GM12878 (cell line): ENCODE measurements around the gene RPP30.
"Not testable (repeated sequence)": the region's sequence is repeated elsewhere in the genome, so short reads cannot be mapped to it uniquely, and the experiment has no call there.

ENCODE experiments used
- CBX5 ChIP-seq: sonication (generic); IDR thresholded peaks from 2 replicates; pipeline ENCODE4 v1.6.1; 2016; ENCODE audit warnings: low read depth, moderate library complexity, mild to moderate bottlenecking, inconsistent platforms
- CREB1 ChIP-seq: IDR thresholded peaks from 2 replicates; pipeline ENCODE4 v1.6.1; 2012; ENCODE audit warnings: low read depth, mild to moderate bottlenecking, inconsistent platforms
- FOXM1 ChIP-seq: IDR thresholded peaks from 2 replicates; pipeline ENCODE4 v1.6.1; 2012; ENCODE audit warnings: low read depth, mild to moderate bottlenecking, inconsistent platforms, low read length, moderate library complexity
- HDGF ChIP-seq: fragments of 450-650 bp; IDR thresholded peaks from 2 replicates; pipeline ENCODE4 v1.6.1; 2016; ENCODE audit warnings: antibody characterized with exemption
- JUND ChIP-seq: IDR thresholded peaks from 2 replicates; pipeline ENCODE4 v1.6.1; 2012; ENCODE audit warnings: low read depth, mild to moderate bottlenecking, low read length, improper control_type of control experiment, moderate library complexity
- POLR2AphosphoS5 ChIP-seq: IDR thresholded peaks from 2 replicates; pipeline ENCODE4 v1.6.1; 2011; ENCODE audit warnings: mild to moderate bottlenecking, low read length, inconsistent platforms
- RCOR1 ChIP-seq: conservative IDR thresholded peaks from 2 replicates; pipeline ENCODE4 v1.6.1; 2012; ENCODE audit warnings: low read depth, low read length, improper control_type of control experiment
- TCF7 ChIP-seq: IDR thresholded peaks from 2 replicates; pipeline ENCODE4 v1.6.1; 2014; ENCODE audit warnings: antibody characterized with exemption, borderline replicate concordance
- ZNF207 ChIP-seq: fragments of 450-650 bp; IDR thresholded peaks from 2 replicates; pipeline ENCODE4 v1.6.1; 2014; ENCODE audit warnings: antibody characterized with exemption, mild to moderate bottlenecking, borderline replicate concordance
- TF ChIP-seq, protein P1 (sequence below): IDR thresholded peaks from 2 replicates; pipeline ENCODE4 v1.6.1; 2012; ENCODE audit warnings: low read depth, low read length, improper control_type of control experiment
- TF ChIP-seq, protein P2 (sequence below): fragments of 450-650 bp; formaldehyde crosslinking; IDR thresholded peaks from 2 replicates; pipeline ENCODE4 v1.4.0; 2022; ENCODE audit warnings: mild to moderate bottlenecking, moderate library complexity
- TF ChIP-seq, protein P3 (sequence below), 3 experiments: IDR thresholded peaks in 2 of 3; conservative IDR thresholded peaks in 1 of 3; 2 replicates each; pipeline ENCODE4 v1.5.1; 2011; ENCODE audit warnings: low read depth in 3 of 3, low read length in 3 of 3, mild to moderate bottlenecking in 3 of 3, control low read depth in 2 of 3, moderate library complexity in 2 of 3, inconsistent platforms in 1 of 3, mixed read lengths in 1 of 3; ENCODE audit not compliant: control insufficient read depth in 2 of 3, insufficient read depth in 1 of 3; ENCODE audit errors: extremely low read depth in 1 of 3
- TF ChIP-seq, protein P4 (sequence below): IDR thresholded peaks from 2 replicates; pipeline ENCODE4 v1.6.1; 2012; ENCODE audit warnings: mild to moderate bottlenecking, low read depth, low read length
- TF ChIP-seq, protein P5 (sequence below): fragments of 450-650 bp; IDR thresholded peaks from 2 replicates; pipeline ENCODE4 v1.6.1; 2017; ENCODE audit warnings: antibody characterized with exemption, mild to moderate bottlenecking, moderate library complexity

DNA sequence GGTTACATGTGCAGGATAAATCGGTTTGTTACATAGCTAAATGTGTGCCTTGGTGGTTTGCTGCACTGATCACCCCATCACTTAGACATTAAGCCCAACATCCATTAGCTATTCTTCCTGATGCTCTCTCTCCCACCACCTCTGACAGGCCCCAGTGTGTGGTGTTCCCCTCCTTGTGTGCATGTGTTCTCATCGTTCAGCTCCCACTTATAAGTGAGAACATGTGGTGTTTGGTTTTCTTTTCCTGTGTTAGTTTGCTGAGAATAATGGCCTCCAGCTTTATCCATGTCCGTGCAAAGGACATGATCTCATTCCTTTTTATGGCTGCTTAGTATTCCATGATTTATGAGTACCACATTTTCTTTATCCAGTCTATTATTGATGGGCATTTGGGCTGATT lies 71.2 kb downstream of the RPP30 start:
- not testable (repeated sequence) for TF ChIP-seq FOXM1, JUND, CBX5, CREB1, POLR2AphosphoS5, RCOR1, TCF7, HDGF, ZNF207
- TF ChIP-seq, protein P1, sequence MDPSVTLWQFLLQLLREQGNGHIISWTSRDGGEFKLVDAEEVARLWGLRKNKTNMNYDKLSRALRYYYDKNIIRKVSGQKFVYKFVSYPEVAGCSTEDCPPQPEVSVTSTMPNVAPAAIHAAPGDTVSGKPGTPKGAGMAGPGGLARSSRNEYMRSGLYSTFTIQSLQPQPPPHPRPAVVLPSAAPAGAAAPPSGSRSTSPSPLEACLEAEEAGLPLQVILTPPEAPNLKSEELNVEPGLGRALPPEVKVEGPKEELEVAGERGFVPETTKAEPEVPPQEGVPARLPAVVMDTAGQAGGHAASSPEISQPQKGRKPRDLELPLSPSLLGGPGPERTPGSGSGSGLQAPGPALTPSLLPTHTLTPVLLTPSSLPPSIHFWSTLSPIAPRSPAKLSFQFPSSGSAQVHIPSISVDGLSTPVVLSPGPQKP = not testable (repeated sequence)
- TF ChIP-seq, protein P2, sequence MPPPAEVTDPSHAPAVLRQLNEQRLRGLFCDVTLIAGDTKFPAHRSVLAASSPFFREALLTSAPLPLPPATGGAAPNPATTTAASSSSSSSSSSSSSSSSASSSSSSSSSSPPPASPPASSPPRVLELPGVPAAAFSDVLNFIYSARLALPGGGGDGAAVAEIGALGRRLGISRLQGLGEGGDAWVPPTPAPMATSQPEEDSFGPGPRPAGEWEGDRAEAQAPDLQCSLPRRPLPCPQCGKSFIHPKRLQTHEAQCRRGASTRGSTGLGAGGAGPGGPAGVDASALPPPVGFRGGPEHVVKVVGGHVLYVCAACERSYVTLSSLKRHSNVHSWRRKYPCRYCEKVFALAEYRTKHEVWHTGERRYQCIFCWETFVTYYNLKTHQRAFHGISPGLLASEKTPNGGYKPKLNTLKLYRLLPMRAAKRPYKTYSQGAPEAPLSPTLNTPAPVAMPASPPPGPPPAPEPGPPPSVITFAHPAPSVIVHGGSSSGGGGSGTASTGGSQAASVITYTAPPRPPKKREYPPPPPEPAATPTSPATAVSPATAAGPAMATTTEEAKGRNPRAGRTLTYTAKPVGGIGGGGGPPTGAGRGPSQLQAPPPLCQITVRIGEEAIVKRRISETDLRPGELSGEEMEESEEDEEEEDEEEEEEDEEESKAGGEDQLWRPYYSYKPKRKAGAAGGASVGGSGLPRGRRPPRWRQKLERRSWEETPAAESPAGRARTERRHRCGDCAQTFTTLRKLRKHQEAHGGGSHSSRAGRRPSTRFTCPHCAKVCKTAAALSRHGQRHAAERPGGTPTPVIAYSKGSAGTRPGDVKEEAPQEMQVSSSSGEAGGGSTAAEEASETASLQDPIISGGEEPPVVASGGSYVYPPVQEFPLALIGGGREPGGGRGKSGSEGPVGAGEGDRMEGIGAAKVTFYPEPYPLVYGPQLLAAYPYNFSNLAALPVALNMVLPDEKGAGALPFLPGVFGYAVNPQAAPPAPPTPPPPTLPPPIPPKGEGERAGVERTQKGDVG (CRISPR knock-in tag) = not testable (repeated sequence)
- TF ChIP-seq, protein P3, sequence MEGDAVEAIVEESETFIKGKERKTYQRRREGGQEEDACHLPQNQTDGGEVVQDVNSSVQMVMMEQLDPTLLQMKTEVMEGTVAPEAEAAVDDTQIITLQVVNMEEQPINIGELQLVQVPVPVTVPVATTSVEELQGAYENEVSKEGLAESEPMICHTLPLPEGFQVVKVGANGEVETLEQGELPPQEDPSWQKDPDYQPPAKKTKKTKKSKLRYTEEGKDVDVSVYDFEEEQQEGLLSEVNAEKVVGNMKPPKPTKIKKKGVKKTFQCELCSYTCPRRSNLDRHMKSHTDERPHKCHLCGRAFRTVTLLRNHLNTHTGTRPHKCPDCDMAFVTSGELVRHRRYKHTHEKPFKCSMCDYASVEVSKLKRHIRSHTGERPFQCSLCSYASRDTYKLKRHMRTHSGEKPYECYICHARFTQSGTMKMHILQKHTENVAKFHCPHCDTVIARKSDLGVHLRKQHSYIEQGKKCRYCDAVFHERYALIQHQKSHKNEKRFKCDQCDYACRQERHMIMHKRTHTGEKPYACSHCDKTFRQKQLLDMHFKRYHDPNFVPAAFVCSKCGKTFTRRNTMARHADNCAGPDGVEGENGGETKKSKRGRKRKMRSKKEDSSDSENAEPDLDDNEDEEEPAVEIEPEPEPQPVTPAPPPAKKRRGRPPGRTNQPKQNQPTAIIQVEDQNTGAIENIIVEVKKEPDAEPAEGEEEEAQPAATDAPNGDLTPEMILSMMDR (IDR thresholded peaks at IDR 0.05 in 2 of 3, conservative IDR thresholded peaks at IDR 0.05 in 1 of 3; ENCODE audit: control insufficient read depth in 2 of 3, extremely low read depth in 1 of 3, insufficient read depth in 1 of 3, low read depth in 3 of 3, low read length in 3 of 3) = not testable (repeated sequence)
- TF ChIP-seq, protein P4, sequence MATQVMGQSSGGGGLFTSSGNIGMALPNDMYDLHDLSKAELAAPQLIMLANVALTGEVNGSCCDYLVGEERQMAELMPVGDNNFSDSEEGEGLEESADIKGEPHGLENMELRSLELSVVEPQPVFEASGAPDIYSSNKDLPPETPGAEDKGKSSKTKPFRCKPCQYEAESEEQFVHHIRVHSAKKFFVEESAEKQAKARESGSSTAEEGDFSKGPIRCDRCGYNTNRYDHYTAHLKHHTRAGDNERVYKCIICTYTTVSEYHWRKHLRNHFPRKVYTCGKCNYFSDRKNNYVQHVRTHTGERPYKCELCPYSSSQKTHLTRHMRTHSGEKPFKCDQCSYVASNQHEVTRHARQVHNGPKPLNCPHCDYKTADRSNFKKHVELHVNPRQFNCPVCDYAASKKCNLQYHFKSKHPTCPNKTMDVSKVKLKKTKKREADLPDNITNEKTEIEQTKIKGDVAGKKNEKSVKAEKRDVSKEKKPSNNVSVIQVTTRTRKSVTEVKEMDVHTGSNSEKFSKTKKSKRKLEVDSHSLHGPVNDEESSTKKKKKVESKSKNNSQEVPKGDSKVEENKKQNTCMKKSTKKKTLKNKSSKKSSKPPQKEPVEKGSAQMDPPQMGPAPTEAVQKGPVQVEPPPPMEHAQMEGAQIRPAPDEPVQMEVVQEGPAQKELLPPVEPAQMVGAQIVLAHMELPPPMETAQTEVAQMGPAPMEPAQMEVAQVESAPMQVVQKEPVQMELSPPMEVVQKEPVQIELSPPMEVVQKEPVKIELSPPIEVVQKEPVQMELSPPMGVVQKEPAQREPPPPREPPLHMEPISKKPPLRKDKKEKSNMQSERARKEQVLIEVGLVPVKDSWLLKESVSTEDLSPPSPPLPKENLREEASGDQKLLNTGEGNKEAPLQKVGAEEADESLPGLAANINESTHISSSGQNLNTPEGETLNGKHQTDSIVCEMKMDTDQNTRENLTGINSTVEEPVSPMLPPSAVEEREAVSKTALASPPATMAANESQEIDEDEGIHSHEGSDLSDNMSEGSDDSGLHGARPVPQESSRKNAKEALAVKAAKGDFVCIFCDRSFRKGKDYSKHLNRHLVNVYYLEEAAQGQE = not testable (repeated sequence)
- TF ChIP-seq, protein P5, sequence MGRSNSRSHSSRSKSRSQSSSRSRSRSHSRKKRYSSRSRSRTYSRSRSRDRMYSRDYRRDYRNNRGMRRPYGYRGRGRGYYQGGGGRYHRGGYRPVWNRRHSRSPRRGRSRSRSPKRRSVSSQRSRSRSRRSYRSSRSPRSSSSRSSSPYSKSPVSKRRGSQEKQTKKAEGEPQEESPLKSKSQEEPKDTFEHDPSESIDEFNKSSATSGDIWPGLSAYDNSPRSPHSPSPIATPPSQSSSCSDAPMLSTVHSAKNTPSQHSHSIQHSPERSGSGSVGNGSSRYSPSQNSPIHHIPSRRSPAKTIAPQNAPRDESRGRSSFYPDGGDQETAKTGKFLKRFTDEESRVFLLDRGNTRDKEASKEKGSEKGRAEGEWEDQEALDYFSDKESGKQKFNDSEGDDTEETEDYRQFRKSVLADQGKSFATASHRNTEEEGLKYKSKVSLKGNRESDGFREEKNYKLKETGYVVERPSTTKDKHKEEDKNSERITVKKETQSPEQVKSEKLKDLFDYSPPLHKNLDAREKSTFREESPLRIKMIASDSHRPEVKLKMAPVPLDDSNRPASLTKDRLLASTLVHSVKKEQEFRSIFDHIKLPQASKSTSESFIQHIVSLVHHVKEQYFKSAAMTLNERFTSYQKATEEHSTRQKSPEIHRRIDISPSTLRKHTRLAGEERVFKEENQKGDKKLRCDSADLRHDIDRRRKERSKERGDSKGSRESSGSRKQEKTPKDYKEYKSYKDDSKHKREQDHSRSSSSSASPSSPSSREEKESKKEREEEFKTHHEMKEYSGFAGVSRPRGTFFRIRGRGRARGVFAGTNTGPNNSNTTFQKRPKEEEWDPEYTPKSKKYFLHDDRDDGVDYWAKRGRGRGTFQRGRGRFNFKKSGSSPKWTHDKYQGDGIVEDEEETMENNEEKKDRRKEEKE = not testable (repeated sequence)
